H9 (cell line): Measurements from ENCODE around the gene KCNN2. TPM values are rescaled to one million over a fixed set of nuclear protein-coding genes. Genes with fewer than 3 reads are reported as not detected.

ENCODE experiments used
- DNase-seq: peaks from one replicate; pipeline ENCODE4 v3.0.0-alpha.2; 2017
- H2AFZ ChIP-seq: one replicate; pipeline ENCODE4 v1.6.1; 2013; ENCODE audit warnings: mild to moderate bottlenecking, low read length, control low read depth, moderate library complexity
- H2AK5ac ChIP-seq: 2 replicates; pipeline ENCODE4 v1.6.1; 2013; ENCODE audit warnings: low read length, control low read depth, mixed read lengths; ENCODE audit not compliant: insufficient read length
- H2BK120ac ChIP-seq: one replicate; pipeline ENCODE4 v1.6.1; 2013; ENCODE audit warnings: low read depth, mild to moderate bottlenecking, low read length, control low read depth, inconsistent platforms; ENCODE audit not compliant: poor library complexity, severe bottlenecking
- H2BK12ac ChIP-seq: 2 replicates; pipeline ENCODE4 v1.6.1; 2013; ENCODE audit warnings: low read length, control low read depth, mixed read lengths, low read depth; ENCODE audit not compliant: insufficient read length
- H2BK15ac ChIP-seq: 2 replicates; pipeline ENCODE4 v1.6.1; 2013; ENCODE audit warnings: low read depth, low read length, control low read depth
- H2BK20ac ChIP-seq: one replicate; pipeline ENCODE4 v1.6.1; 2013; ENCODE audit warnings: low read depth, mild to moderate bottlenecking, low read length, control low read depth, inconsistent platforms; ENCODE audit not compliant: poor library complexity, severe bottlenecking
- H2BK5ac ChIP-seq: 2 replicates; pipeline ENCODE4 v1.6.1; 2013; ENCODE audit warnings: low read length, control low read depth, mixed read lengths; ENCODE audit not compliant: insufficient read length
- H3K14ac ChIP-seq: 2 replicates; pipeline ENCODE4 v1.6.1; 2013; ENCODE audit warnings: low read length, control low read depth; ENCODE audit not compliant: insufficient read depth
- H3K18ac ChIP-seq: 2 replicates; pipeline ENCODE4 v1.6.1; 2013; ENCODE audit warnings: low read depth, mild to moderate bottlenecking, mixed read lengths, low read length, control low read depth; ENCODE audit not compliant: insufficient read length
- H3K23ac ChIP-seq: 2 replicates; pipeline ENCODE4 v1.6.1; 2013; ENCODE audit warnings: low read length, control low read depth, mixed read lengths, low read depth; ENCODE audit not compliant: insufficient read length
- H3K23me2 ChIP-seq: 2 replicates; pipeline ENCODE4 v1.6.1; 2013; ENCODE audit warnings: low read depth, mild to moderate bottlenecking, mixed read lengths, low read length, control low read depth; ENCODE audit not compliant: insufficient read length, poor library complexity, severe bottlenecking
- H3K27ac ChIP-seq: 2 replicates; pipeline ENCODE4 v1.5.1; 2013; ENCODE audit warnings: low read length, control low read depth, mixed read lengths, low read depth; ENCODE audit not compliant: insufficient read length
- H3K27me3 ChIP-seq: 2 replicates; pipeline ENCODE4 v1.6.1; 2013; ENCODE audit warnings: low read length, control low read depth, inconsistent platforms; ENCODE audit not compliant: insufficient read depth
- H3K4ac ChIP-seq: 2 replicates; pipeline ENCODE4 v1.6.1; 2013; ENCODE audit warnings: low read depth, mild to moderate bottlenecking, control low read depth, inconsistent platforms, low read length, moderate library complexity
- H3K4me1 ChIP-seq: 2 replicates; pipeline ENCODE4 v1.6.1; 2013; ENCODE audit warnings: low read length, control low read depth, inconsistent platforms; ENCODE audit not compliant: insufficient read depth
- H3K4me2 ChIP-seq: 2 replicates; pipeline ENCODE4 v1.6.1; 2013; ENCODE audit warnings: low read length, control low read depth, mixed read lengths; ENCODE audit not compliant: insufficient read length, insufficient read depth
- H3K56ac ChIP-seq: 2 replicates; pipeline ENCODE4 v1.6.1; 2013; ENCODE audit warnings: low read depth, mild to moderate bottlenecking, mixed read lengths, low read length, control low read depth; ENCODE audit not compliant: insufficient read length
- H3K79me1 ChIP-seq: 2 replicates; pipeline ENCODE4 v1.6.1; 2013; ENCODE audit warnings: low read depth, mild to moderate bottlenecking, moderate library complexity, low read length, control low read depth, inconsistent platforms; ENCODE audit not compliant: insufficient read depth, poor library complexity, severe bottlenecking
- H3K79me2 ChIP-seq: 2 replicates; pipeline ENCODE4 v1.6.1; 2013; ENCODE audit warnings: low read length, control low read depth, inconsistent platforms; ENCODE audit not compliant: insufficient read depth
- H3K9ac ChIP-seq: 2 replicates; pipeline ENCODE4 v1.6.1; 2013; ENCODE audit warnings: low read length, control low read depth, mixed read lengths; ENCODE audit not compliant: insufficient read length; ENCODE audit errors: extremely low read depth
- H3K9me3 ChIP-seq: one replicate; pipeline ENCODE4 v1.6.1; 2013; ENCODE audit warnings: low read depth, low read length, inconsistent platforms; ENCODE audit not compliant: control insufficient read depth
- H3T11ph ChIP-seq: one replicate; pipeline ENCODE4 v1.6.1; 2013; ENCODE audit warnings: mild to moderate bottlenecking, low read length, control low read depth, inconsistent platforms
- H4K20me1 ChIP-seq: one replicate; pipeline ENCODE4 v1.6.1; 2013; ENCODE audit not compliant: control insufficient read depth, insufficient read length, insufficient read depth
- H4K5ac ChIP-seq: 2 replicates; pipeline ENCODE4 v1.6.1; 2013; ENCODE audit warnings: low read depth, mild to moderate bottlenecking, mixed read lengths, low read length, control low read depth; ENCODE audit not compliant: insufficient read length
- H4K8ac ChIP-seq: replicated peaks from 2 replicates; pipeline ENCODE4 v1.6.1; 2013; ENCODE audit warnings: low read length, control low read depth, mixed read lengths, low read depth; ENCODE audit not compliant: insufficient read length
- H4K91ac ChIP-seq: 2 replicates; pipeline ENCODE4 v1.6.1; 2013; ENCODE audit warnings: low read depth, mild to moderate bottlenecking, moderate library complexity, mixed read lengths, low read length, control low read depth; ENCODE audit not compliant: insufficient read length
- H3K27ac Mint-ChIP-seq, 3 experiments: 2 replicates in 2 of 3; 3 replicates in 1 of 3; pipeline ENCODE4 v1.8.0; 2020 to 2021; ENCODE audit warnings: mixed read lengths in 3 of 3, mild to moderate bottlenecking in 1 of 3, moderate library complexity in 1 of 3
- H3K27me3 Mint-ChIP-seq: 2 replicates; pipeline ENCODE4 v1.8.0; 2021; ENCODE audit warnings: low read depth, mild to moderate bottlenecking, moderate library complexity, mixed read lengths
- H3K36me3 Mint-ChIP-seq, 3 experiments: 2 replicates in 2 of 3; 3 replicates in 1 of 3; pipeline ENCODE4 v1.8.0; 2020 to 2021; ENCODE audit warnings: low read depth in 3 of 3, mixed read lengths in 3 of 3; ENCODE audit not compliant: insufficient read depth in 1 of 3
- H3K4me1 Mint-ChIP-seq, 2 experiments: 2 replicates each; pipeline ENCODE4 v1.8.0; 2020; ENCODE audit warnings: mixed read lengths in 2 of 2
- H3K4me3 Mint-ChIP-seq, 2 experiments: 2 replicates in 1 of 2; 3 replicates in 1 of 2; pipeline ENCODE4 v1.8.0; 2020 to 2021; ENCODE audit warnings: mild to moderate bottlenecking in 2 of 2, mixed read lengths in 2 of 2, moderate library complexity in 1 of 2
- H3K9me3 Mint-ChIP-seq, 2 experiments: 2 replicates in 1 of 2; 3 replicates in 1 of 2; pipeline ENCODE4 v1.8.0; 2020; ENCODE audit warnings: mild to moderate bottlenecking in 2 of 2, mixed read lengths in 2 of 2, moderate library complexity in 1 of 2
- CTCF ChIP-seq: fragments of 200-600 bp; sonication (generic); conservative IDR thresholded peaks from 3 replicates; pipeline ENCODE4 v1.8.0; 2021; ENCODE audit warnings: antibody characterized with exemption, mild to moderate bottlenecking
- WGBS: extraction: QIAGEN DNeasy Blood & Tissue Kit; methylation state at CpG from one replicate; pipeline ENCODE4 v1.1.7; 2013; ENCODE audit warnings: missing lambda C conversion rate, low lambda C conversion rate, mixed read lengths; ENCODE audit not compliant: insufficient read length; ENCODE audit errors: extremely low coverage; 5-methylcytosine and 5-hydroxymethylcytosine counted together
- total RNA-seq: library from RNA; stranded (reverse); gene quantifications from 2 replicates; pipeline ENCODE4 v1.2.1, GENCODE V29; 2021

KCNN2 gene
- total RNA-seq, 1 experiment from 2014 or later = 21.0 TPM

DNA sequence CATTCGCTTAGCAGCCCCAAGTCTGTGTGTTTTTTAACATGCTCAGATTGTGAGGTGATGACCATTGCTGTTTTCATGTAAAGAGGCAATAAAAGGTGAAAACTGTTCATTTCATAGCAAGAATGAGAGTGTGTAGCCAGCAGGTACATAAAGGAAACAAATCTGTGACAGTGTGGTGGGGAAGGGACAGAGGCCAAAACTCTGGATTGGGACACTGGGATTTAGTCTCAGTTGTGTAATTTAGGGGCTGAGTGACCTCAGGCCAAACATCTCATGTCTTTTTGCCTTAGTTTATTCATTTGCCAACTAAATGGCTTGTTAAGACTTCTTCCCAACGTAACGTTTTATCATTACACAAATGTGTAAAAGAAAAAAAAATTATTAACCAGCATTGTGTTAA, 47.0 kb downstream of the KCNN2 start:
- Histone ChIP-seq H3K79me2 (peaks cover 2% of the 10 kb centered on the region; the same call in 1 of the 2 replicates), H4K8ac (no peak overlapping the region), H3K18ac (no peak overlapping the region), H4K20me1 (no peaks in the 10 kb centered on the region), H3T11ph (no peak overlapping the region), H2BK12ac (no peak overlapping the region), H3K9ac (no peak overlapping the region), H2BK20ac (no peak overlapping the region), H2BK15ac (no peak overlapping the region), H3K9me3 (no peaks in the 10 kb centered on the region), H3K4ac (no peak overlapping the region), H3K23me2 (no peaks in the 10 kb centered on the region), H2AFZ (no peak overlapping the region), H3K79me1 (no peaks in the 10 kb centered on the region), H3K23ac (no peak overlapping the region), H3K4me2 (no peak overlapping the region), H3K14ac (no peak overlapping the region), H2AK5ac (no peak overlapping the region), H4K5ac (no peak overlapping the region), H4K91ac (no peak overlapping the region), H3K56ac (no peak overlapping the region), H2BK120ac (no peak overlapping the region), H3K27ac (no peak overlapping the region), H3K4me1 (peaks cover 2% of the 10 kb centered on the region; the same call in 1 of the 2 replicates), H2BK5ac (no peak overlapping the region), H3K27me3 (no peaks in the 10 kb centered on the region)
- H3K4me3 Mint-ChIP-seq = no peak overlapping the region
- peaks cover 22 to 36% of the 10 kb centered on the region in 2 experiments for H3K4me1 Mint-ChIP-seq
- WGBS = no CpG with 5 or more reads among the region's 3 CpGs
- no peaks in the 10 kb centered on the region for H3K9me3 Mint-ChIP-seq
- peak overlapping the region in 1 of 3 experiments; percentile 53; a peak in 1 of 7 replicates for H3K27ac Mint-ChIP-seq
- no peak for TF ChIP-seq CTCF
- peaks cover 3 to 4% (median 4%) of the 10 kb centered on the region in 3 experiments; a peak in 4 of 7 replicates for H3K36me3 Mint-ChIP-seq
- H3K27me3 Mint-ChIP-seq = no peaks in the 10 kb centered on the region; the same call in 1 of the 2 replicates
- DNase-seq = no peak
